VCaP (cell line): ENCODE results near the gene SP7.
"Not testable (repeated sequence)": the region's sequence is repeated elsewhere in the genome, so short reads cannot be mapped to it uniquely, and the experiment has no call there.

Source experiments
- H3K27ac ChIP-seq: fragments of 450-650 bp; 2 replicates; pipeline ENCODE4 v1.5.1; 2017
- CTCF ChIP-seq: fragments of 450-650 bp; conservative IDR thresholded peaks from 2 replicates; pipeline ENCODE4 v1.5.1; 2017; ENCODE audit warnings: mild to moderate bottlenecking, moderate library complexity

The SP7 gene

GRCh38 chr12:53378724-53379388 lies 42.7 kb upstream of the SP7 start:
- no peak for TF ChIP-seq CTCF
- H3K27ac ChIP-seq = peak overlapping the region; percentile 97

GRCh38 chr12:53378222-53378621 lies 42.1 kb upstream of the SP7 start:
- peak overlapping the region; percentile 97 for H3K27ac ChIP-seq
- no peak for TF ChIP-seq CTCF

GRCh38 chr12:53376747-53377146 lies 40.6 kb upstream of the SP7 start:
- TF ChIP-seq CTCF = no peak
- H3K27ac ChIP-seq = no peak overlapping the region

GRCh38 chr12:53374277-53374676 lies 38.1 kb upstream of the SP7 start:
- H3K27ac ChIP-seq = peak overlapping the region; percentile 43

GRCh38 chr12:53373554-53374133 lies 37.5 kb upstream of the SP7 start:
- peak overlapping the region; percentile 43 for H3K27ac ChIP-seq

GRCh38 chr12:53365245-53365904 lies 29.2 kb upstream of the SP7 start:
- H3K27ac ChIP-seq = no peak overlapping the region
- TF ChIP-seq CTCF = no peak

GRCh38 chr12:53361638-53362037 lies 25.5 kb upstream of the SP7 start:
- not testable (repeated sequence) for H3K27ac ChIP-seq

- no peak for TF ChIP-seq CTCF
- no peak overlapping the region for H3K27ac ChIP-seq
Measured at GRCh38 chr12:53358836-53359419, 22.8 kb upstream of the SP7 start.

GRCh38 chr12:53355121-53355520 lies 19.0 kb upstream of the SP7 start:
- H3K27ac ChIP-seq = no peak overlapping the region
- no peak for TF ChIP-seq CTCF
